Glomerular endothelial cell (primary cell): Measurements from ENCODE around the gene DNAH8. TPM values are rescaled to one million over a fixed set of nuclear protein-coding genes. Genes with fewer than 3 reads are reported as not detected.
"Not testable (repeated sequence)": the region's sequence is repeated elsewhere in the genome, so short reads cannot be mapped to it uniquely, and the experiment has no call there.

Source experiments
- DNase-seq: peaks from one replicate; pipeline ENCODE4 v3.0.0-alpha.2; 2011; ENCODE audit warnings: low read depth, low spot score; ENCODE audit errors: extremely low read depth
- total RNA-seq: library from RNA; depleted of rRNA; stranded (reverse); fragments of >200 nt; gene quantifications from 2 replicates; pipeline ENCODE4 v1.2.3, GENCODE V29; 2015

DNAH8 gene
- 0.06 TPM in 1 of 2 replicates, not detected in the other for total RNA-seq

DNA sequence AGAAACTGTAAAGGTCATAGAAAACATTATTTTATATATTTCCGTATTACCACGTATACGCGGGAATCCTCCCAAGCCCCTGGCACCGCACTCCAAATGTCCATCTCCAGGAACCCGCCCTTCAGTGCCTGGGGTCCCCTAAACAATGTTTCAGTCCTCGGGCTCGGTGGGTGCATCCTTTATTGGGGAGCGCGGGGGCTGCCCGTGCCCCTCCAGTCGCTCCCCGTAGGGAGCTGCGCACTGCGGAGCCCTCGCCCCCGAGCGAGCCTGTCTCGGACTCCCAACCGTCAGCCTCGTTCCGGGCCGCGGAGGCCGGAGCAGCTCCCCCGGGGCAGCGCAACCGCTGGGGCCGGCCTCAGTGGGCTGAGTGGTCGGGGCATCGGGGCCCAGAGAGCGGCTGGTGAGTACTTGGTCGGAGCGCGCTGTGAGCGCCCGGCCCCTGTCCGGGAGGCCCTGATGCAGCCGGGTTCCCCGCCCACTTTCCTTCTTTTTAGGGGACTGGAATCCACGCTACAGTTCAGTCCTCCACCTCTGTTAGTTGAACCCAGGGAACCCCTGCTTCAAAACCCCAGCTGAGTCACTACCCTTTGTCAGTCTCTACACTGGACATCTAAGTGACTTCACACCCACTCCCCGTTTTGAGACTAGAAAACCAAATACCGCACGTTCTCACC lies at the start of gene DNAH8:
Gene DNAH8, plus strand, starts transcription at position 296 of the 674 bp plus-strand sequence. CDS start 7,499 bp downstream, outside the sequence.
- no peak for DNase-seq

DNA sequence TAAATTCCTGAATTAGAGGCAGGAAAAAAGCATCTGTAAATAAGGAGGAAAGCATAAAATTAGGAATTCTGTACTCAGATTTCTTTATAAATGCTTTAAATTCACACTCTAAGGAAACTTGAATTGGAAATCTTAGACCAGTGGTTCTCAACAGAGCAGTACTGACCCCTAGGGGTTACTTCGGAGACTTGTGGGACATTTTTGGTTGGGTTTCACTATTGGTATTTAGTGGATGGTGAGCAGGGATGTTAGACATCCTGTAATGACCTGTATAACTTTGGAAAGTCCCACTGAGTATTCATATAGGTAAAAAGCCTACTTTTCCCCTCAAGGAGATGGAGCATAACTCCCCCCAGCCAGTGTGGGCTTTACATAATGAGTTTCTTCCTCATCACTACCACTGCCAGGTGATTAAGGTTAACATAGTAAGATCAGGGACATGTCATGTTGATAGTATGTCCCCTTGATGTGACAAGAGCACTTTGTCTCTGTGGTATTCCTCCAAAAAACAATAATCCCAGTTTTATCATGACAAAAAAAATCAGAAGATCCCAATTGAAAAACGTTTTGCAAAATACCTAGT lies 43.1 kb upstream of the DNAH8 start:
- DNase-seq, result peak; percentile 57

DNA sequence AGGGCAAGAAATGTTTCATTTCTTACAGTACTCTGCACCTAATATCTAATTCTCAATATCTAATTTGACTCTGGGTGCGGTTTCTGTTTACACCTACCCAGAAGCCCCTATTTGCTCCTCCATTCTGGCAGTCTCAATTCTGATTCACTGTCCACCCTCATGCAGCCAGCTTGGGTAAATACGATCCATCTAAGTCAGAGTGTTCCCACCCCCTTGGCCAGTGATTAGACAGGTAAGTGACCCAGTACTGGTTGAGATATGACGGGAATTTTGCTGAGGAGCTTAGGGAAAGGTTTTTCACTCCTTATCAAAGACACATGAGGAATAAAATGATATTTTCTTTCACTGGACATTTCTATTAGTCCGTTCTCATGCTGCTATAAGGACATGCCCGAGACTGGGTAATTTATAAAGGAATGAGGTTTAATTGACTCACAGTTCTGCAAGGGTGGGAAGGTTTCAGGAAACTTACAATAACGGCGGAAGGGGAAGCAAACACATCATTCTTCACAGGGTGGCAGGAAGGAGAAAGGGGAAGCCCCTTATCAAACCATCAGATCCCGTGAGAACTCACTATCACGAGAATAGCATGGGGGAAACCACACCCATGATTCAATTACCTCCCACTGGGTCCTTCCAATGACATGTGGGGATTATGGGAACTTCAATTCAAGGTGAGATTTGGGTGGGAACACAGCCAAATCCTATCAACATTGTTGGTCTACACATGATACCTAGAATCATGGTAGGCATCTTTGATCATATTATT lies 41.5 kb upstream of the DNAH8 start:
- DNase-seq, result peak; percentile 14

- DNase-seq, result no peak
Measured at GRCh38 chr6:38676236-38676973, 38.7 kb upstream of the DNAH8 start.

DNA sequence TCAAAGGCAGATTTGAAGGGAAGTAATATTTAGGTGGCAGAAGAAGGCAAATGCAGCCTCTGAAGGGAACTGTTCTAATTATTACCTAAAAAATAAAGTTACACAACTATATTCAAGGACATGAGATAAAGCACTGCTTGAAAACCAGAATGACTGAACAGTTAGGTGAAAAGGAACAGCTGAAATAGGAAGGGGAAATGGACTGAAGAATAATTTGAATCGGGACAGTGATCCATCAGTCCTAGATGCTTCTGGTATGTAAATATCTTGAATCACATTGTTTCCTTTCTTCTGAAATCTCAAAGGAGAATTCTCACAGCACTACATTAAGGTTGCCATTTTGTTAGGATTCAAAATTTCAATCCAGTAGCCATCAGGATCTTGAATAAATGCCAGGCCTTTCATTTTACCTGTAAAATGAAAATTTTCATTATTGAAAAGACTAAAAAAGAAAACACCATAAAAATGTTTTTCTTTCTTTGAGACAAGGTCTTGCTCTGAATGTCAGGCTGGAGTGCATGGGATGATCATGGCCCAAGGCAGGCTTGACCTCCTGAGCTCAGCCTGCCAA lies 38.1 kb upstream of the DNAH8 start:
- no peak for DNase-seq

DNA sequence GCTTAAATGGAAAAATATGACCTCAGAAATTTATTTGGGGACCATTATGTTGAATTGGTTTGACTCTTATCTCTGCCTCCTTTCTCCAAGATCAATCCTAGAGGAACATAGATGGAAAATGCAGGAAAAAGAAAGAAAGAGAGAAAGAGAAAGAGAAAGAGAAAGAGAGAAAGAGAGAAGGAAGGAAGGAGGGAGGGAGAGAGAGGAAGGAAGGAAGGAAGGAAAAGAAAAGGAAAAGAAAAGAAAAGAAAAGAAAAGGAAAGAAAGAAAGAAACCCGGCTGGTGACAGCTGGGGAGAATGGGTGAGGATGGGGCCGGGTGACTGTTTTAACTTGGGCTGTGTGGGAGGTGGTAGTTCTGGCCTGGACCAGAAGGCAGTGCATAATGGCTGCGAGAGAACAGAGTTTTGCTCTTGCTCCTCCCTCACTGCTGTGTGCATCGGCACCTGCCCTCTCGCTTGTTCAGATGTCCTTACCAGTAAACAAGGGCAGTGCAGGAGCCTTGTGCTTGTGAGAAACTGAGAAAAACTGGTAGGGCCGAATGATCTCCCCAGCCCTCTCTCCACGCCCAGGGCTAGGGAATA lies 36.8 kb upstream of the DNAH8 start:
- DNase-seq, result no peak

GRCh38 chr6:38679668-38680067 lies 35.4 kb upstream of the DNAH8 start:
- no peak for DNase-seq

- no peak for DNase-seq
Measured at GRCh38 chr6:38681850-38682249, 33.3 kb upstream of the DNAH8 start.

DNA sequence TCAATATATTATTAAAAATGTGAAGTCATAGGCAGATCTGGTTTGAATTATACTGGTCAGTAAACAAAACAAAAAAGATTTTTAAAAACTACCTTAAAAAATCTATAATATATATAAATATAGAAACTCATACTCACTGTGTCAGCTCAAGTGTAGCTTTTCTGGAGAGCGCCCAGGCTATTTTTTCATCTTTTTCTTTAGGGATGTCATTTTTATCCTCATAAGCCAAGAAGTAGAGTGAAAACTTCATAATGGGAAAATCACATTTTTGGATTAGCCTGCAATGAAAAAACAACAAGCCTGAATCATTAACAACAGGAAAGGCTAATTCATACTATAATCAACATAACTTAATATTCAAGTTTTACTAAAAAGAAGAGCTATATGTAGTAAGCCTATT lies 30.9 kb upstream of the DNAH8 start:
- DNase-seq, result no peak

DNA sequence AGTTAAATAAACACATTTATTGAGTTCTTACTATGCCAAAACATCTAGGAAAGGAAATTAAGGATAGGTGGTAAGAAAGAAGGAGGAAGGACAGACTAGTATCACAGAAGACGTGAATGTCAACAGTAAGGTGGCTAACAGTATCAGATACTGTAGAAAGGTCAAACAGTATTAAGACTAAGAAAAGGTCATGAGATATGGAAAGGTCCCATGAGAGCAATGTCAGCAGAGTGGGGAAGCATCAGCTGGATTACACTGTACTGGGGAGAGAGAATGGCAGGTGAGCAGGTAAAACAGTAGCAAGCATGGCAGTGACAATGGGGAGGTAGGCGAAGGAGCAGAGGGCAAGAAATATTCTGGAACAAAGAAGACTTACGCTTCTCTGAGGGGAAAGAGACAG lies 30.2 kb upstream of the DNAH8 start:
- no peak for DNase-seq

DNA sequence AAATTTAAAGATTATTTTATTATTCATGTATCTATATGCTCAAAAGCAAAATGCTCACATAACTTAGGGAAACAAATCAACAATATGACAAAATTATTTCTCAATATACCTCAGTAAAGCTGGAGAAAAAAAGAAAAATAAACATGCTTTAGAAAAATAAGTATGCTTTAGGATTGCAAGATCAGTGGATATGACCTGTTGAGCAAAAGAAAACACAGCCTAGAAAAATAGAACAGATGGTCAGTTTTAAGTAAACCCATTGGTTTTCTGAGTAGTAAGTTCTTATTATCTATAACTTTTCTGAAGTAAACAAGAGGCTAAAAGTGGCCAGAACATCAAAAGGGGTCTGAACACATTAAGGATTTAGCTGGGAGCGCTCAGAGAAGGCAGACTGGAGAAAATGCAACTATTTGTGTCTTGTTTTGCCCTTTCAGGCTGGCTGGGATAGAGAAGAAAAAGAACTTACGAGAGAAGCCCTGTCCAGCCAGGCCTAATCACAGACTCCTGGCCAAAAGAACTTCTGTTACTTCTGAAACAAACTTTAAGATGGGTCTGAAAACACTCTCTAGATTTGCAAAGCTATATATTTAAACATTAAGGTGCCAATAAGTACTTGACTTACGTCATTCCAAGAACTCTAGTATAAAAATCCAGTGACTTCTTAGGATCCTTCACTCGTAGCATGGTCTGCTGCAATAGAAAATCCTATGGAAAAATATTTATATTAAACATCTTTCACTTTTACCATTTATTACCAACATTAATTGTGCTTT lies 28.7 kb upstream of the DNAH8 start:
- DNase-seq, result no peak

DNA sequence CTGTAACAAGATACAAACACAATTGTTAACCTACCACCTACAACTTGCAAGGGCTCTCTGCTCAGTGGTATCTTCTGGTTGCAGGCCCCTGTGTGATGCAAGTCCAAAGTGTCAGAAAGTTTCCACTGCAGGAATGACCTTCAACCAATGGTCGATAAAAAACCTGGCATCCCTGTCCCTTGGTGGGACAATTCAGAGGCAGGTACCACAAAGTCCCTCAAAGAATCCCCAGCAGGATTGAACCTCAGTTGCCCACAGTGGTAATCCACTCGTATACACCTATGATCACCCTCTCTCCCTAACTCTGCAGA lies 28.1 kb upstream of the DNAH8 start:
- no peak for DNase-seq

DNA sequence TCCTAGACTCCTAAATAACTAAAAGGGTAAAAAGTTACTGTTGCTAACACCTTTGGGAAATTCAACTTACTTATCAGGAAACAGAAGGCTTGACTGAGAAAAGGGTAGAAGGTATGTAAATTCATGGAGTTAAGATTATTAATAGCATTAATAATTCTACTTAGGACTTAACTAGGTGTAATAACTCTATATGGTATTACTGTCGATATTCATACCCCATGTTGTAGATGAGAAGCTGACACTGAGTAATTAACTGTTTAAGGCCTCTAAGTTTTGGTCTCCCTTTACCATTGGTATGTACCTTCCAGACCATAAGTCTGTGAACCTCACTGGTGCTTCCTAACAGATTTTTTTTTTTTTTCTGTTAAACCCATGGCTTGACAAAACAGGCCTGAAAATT lies 27.6 kb upstream of the DNAH8 start:
- DNase-seq, result no peak

GRCh38 chr6:38688579-38689087 lies 26.5 kb upstream of the DNAH8 start:
- DNase-seq, result no peak

DNA sequence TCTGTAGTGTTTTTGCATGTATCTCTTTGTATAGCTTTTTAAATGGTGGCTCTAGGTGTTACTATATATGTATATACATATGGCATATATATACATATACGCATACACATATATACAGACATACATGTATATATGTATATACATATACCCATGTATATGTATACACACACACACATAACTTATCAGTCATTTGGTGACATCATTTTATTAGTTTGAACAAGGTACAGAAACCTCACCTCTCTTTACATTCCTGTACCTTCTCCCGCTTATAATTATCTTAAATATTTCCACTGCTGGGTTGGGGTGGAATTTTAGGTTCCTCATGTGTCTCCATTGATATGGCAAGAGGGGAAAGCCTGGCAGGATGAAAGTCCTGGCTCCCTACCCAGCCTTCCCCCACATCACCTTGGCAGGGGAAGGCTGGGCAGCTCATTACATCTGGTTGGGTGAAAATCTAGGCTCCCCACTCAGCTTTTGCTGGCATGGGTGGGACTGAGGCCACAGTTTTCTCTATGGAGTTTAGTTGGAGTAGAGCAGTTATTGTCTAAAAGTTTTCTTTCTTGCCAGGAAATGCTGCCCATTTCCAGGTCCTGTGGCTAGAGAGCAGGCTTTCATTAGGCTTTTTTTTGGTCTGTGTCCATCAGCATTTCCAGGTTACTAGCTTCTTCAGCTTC lies 19.7 kb upstream of the DNAH8 start:
- DNase-seq, result no peak

- no peak for DNase-seq
Measured at GRCh38 chr6:38695933-38696332, 19.2 kb upstream of the DNAH8 start.

GRCh38 chr6:38696345-38696744 lies 18.8 kb upstream of the DNAH8 start:
- no peak for DNase-seq

- DNase-seq, result no peak
Measured at GRCh38 chr6:38697846-38698245, 17.3 kb upstream of the DNAH8 start.

- DNase-seq, result not testable (repeated sequence)
Measured at GRCh38 chr6:38699702-38700101, 15.4 kb upstream of the DNAH8 start.
